Activated T-cell treated with anti-CD3 and anti-CD28 coated beads, Interleukin-2, amount 50 U/mL, for 72 hours (primary cell): Measurements from ENCODE around the gene FXYD7. TPM values are rescaled to one million over a fixed set of nuclear protein-coding genes. Genes with fewer than 3 reads are reported as not detected.

ENCODE experiments used
- ATAC-seq, 2 donors: fragments of 150-1000 bp; cut with Tn5 transposase; replicated peaks in 1 of 2; 2 replicates each; pipeline ENCODE4 v1.10.0; 2021; ENCODE audit warnings: moderate library complexity in 2 of 2, mild to moderate bottlenecking in 1 of 2
- DNase-seq, 2 donors: peaks; one replicate each; pipeline ENCODE4 v3.0.0; 2021 to 2022; ENCODE audit warnings: mixed read lengths in 1 of 2
- H3K27ac Mint-ChIP-seq: one replicate; pipeline ENCODE4 v1.8.0; 2022; ENCODE audit warnings: mild to moderate bottlenecking, moderate library complexity, mixed read lengths
- H3K27me3 Mint-ChIP-seq: one replicate; pipeline ENCODE4 v1.8.0; 2022; ENCODE audit warnings: low read depth, mixed read lengths
- H3K36me3 Mint-ChIP-seq, 2 donors: one replicate each; pipeline ENCODE4 v1.8.0; 2022; ENCODE audit warnings: mixed read lengths in 2 of 2, mild to moderate bottlenecking in 1 of 2; ENCODE audit not compliant: insufficient read depth in 2 of 2
- H3K4me1 Mint-ChIP-seq: one replicate; pipeline ENCODE4 v1.8.0; 2022; ENCODE audit warnings: low read depth, mixed read lengths
- H3K4me3 Mint-ChIP-seq, 2 donors: one replicate each; pipeline ENCODE4 v1.8.0; 2022; ENCODE audit warnings: mild to moderate bottlenecking in 2 of 2, mixed read lengths in 2 of 2, moderate library complexity in 2 of 2
- H3K9me3 Mint-ChIP-seq, 2 donors: one replicate each; pipeline ENCODE4 v1.8.0; 2022; ENCODE audit warnings: mixed read lengths in 2 of 2
- total RNA-seq, 2 donors: library from RNA; stranded (reverse); gene quantifications; one replicate each; pipeline ENCODE4 v1.2.3, GENCODE V29; 2022

Gene FXYD7
- total RNA-seq, 2 donors from 2014 or later: 1.0 to 1.2 TPM

- peak overlapping the region; percentile 43 for H3K27ac Mint-ChIP-seq
- peaks cover 0 to 1% of the 10 kb centered on the region in 2 donors for H3K36me3 Mint-ChIP-seq
- H3K4me1 Mint-ChIP-seq: peaks cover 81% of the 10 kb centered on the region
- H3K4me3 Mint-ChIP-seq: no peak overlapping the region
- DNase-seq (no peak), ATAC-seq (no peak)
- H3K9me3 Mint-ChIP-seq: no peaks in the 10 kb centered on the region
- H3K27me3 Mint-ChIP-seq: no peaks in the 10 kb centered on the region
These were observed 60.0 kb downstream of the FXYD7 start for GRCh38 chr19:35202722-35203688.

Other genes starting within 250 kb of the FXYD7 start
- gene ZNF30, start 216.4 kb upstream of the FXYD7 start, total RNA-seq: 1 to 10 TPM; 4.6 to 8.5 TPM
- 1 to 10 TPM; 8.3 to 9.1 TPM for gene ZNF792, start 179.0 kb upstream of the FXYD7 start, total RNA-seq
- gene GRAMD1A, start 142.9 kb upstream of the FXYD7 start, total RNA-seq: 100 to 1,000 TPM; 233 to 236 TPM
- 1 to 10 TPM; 2.7 to 4.7 TPM for gene SCN1B, start 112.8 kb upstream of the FXYD7 start, total RNA-seq
- gene HPN, start 101.5 kb upstream of the FXYD7 start, total RNA-seq: under 1 TPM; 0.19 to 0.30 TPM
- not detected for gene FXYD3, start 27.4 kb upstream of the FXYD7 start, total RNA-seq
- gene LGI4, start 8.2 kb upstream of the FXYD7 start, total RNA-seq: under 1 TPM; 0.72 to 1.00 TPM
- 1 to 10 TPM; 1.6 to 2.0 TPM for gene FXYD1, start 4.4 kb upstream of the FXYD7 start, total RNA-seq
- 100 to 1,000 TPM; 331 to 342 TPM for gene FXYD5, start 11.5 kb downstream of the FXYD7 start, total RNA-seq
- gene FAM187B, start 85.5 kb downstream of the FXYD7 start, total RNA-seq: not detected
- 10 to 100 TPM; 24.2 to 41.1 TPM for gene LSR, start 105.7 kb downstream of the FXYD7 start, total RNA-seq
- 100 to 1,000 TPM; 202 to 212 TPM for gene USF2, start 125.7 kb downstream of the FXYD7 start, total RNA-seq
- 1 to 10 TPM; 1.2 to 2.4 TPM for gene HAMP, start 139.3 kb downstream of the FXYD7 start, total RNA-seq
- under 1 TPM; 0.29 to 0.83 TPM for gene MAG, start 148.9 kb downstream of the FXYD7 start, total RNA-seq
- gene CD22, start 185.9 kb downstream of the FXYD7 start, total RNA-seq: 10 to 100 TPM; 39.1 to 44.5 TPM
- gene FFAR1, start 204.6 kb downstream of the FXYD7 start, total RNA-seq: 1 to 10 TPM in 1 of 2 donors, under 1 TPM in 1; 0.67 to 1.4 TPM
- gene FFAR3, start 215.2 kb downstream of the FXYD7 start, total RNA-seq: 1 to 10 TPM; 6.6 to 8.8 TPM
- gene GPR42, start 227.8 kb downstream of the FXYD7 start, total RNA-seq: 1 to 10 TPM; 1.1 to 1.9 TPM